A204.1 (cell line): ENCODE results near the gene LYST.
"Not testable (repeated sequence)": the region's sequence is repeated elsewhere in the genome, so short reads cannot be mapped to it uniquely, and the experiment has no call there.

Source experiments
- FAIRE-seq: peaks from 2 replicates; lab custom pipeline; 2012; peaks lifted over from hg19 to GRCh38; lab: Jason Lieb, UNC

Gene LYST

DNA sequence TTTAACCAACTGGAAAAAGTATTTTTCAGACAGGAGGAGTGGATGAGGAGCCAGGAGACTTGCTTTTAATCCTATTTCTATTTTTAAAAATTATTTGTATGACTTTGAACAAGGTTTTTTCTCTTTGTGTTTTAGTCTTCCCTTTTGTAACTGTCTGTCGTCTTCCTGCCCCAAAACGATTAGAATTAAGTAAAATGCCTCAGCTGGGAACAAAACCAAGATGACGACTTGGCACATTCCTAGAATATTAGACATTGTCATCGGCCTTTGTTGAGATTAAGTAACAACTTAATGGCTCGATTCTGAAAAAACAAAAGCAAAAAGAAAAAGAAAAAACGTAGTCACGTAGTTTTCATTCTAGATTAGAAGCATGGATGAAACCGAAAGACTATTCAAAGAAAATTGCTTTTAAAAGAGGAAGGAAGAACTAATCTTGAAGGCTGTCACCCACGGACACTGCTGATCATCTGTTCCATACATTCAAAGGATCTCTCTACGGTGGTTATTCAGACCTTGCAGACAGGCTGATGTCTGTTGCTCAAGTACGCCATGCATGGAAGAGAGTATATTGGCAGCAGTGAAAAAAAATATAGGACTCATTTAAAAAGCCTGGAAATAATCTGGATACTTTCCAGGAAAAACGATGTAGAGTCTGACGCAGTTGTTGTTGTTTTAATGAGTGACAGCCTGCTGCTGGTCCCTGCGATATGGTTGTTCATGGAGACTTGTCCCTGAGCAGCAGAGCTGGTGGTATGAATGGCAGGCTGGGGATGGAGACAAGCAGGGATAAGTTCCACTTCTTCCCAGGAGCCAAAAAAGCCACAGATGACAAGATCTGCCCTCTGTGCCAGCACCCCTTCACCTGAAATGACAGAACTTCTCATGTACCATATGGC lies 234.0 kb downstream of the LYST start:
- no peak for FAIRE-seq

DNA sequence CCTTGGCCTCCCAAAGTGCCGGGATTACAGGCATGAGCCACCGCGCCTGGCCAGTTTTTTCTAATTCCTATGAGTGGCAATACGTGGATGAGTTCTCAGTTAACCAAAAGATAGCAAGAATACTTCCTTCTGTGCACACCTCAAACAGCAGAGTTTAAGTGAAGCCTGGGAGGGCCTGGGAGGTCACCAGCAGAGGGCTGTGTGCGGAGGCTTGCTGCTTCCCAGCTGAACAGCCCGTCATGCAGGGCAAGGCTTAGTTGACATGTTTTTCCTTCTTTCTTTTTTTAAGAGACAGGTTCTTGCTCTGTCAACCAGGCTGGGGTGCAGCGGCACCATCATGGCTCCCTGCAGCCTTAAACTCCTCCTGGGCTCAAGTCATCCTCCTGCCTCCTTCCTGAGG lies 234.9 kb downstream of the LYST start:
- no peak for FAIRE-seq

DNA sequence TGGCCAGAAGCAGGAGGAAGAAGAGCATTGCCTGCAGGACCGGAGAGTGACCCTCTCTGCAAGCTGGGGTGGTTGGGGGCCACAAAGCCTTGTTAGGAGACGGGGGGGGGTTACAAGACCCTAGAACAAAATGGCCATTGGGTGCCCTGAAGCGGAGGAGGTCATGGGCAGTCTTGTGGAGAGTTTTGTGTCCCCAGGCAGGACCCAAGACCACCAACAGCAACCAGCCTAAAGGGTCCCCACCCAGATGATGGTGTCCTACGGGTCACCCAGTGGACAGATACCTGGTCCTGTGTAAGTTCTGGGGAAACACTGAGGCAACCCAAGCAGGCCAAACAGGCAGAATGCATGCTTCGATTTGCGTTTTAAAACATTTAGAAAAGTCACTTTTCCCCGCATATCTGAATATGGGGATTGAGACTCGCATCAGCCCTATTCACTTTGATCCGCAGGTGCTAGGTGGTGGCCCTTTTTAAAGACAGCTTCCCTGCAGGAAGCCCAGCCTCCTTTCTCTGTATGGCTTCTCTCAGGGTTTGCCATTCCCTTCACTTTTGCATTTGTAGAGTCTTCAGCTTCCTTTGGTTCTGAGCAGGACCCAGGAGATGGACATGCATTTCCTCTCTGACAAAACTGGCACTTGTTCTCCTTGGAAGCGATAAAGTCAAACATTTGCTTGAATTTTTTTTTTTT lies 238.2 kb downstream of the LYST start:
- no peak for FAIRE-seq

DNA sequence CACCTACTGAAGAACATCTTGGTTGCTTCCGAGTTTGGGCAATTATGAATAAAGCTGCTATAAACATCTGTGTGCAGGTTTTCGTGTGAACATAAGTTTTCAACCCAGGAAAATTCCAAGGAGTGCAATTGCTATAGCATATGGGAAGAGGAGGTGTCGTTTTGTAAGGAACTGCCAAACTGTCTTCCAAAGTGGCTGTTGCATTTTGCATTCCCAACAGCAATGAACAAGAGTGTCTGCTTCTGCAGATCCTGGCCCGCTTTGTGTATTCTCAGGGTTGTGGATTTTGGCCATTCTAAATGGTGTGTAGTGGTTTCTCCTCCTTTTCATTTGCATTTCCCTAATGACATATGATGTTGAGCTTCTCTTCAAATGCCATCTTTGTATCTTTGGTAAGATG lies 240.9 kb downstream of the LYST start:
- FAIRE-seq = no peak

DNA sequence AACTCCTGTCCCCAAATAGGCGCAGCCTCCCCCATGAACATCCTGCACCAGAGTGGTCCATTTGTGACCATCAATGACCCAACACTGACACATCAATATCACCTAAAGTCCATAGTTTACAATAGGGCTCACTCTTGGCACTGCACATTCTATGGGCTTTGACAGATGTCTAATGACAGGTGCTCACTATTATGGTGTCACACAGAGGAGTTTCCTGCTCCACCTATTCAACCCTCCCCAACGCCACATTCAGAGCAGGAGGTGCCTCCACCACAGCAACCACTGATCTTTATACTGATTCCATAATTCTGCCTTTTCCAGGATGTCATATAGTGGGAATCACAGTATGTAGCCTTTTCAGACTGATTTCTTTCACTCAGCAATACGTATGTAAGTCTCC lies 241.4 kb downstream of the LYST start:
- FAIRE-seq = no peak

DNA sequence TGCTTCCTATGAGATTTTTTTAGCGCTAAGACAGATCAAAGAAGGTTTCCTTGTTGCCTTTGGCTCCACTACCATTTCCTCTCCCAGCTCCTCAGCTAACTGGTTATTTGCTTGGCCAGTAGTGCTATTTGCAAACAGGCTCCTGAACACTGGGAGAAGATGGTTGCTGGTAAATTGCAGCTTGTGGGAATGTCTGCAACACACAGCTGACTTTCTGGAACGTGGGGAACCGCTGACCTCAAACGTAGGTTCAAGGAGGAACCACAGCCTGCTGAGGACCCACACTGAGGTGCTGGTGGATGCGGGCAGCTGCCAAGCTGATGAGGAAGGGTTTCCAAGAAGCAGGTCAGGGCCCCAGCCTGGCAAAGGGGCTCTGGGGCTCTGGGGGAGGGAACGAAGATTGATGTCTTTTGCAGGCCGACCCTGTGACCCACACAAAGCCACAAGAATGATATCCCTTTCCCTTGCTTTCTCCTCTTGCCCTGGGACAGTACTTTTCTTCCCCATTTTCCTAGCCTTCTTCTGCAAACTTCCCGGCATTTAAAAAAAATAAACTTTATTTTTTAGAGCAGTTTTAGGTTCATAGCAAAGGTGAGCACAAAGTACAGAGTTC lies 241.9 kb downstream of the LYST start:
- no peak for FAIRE-seq

DNA sequence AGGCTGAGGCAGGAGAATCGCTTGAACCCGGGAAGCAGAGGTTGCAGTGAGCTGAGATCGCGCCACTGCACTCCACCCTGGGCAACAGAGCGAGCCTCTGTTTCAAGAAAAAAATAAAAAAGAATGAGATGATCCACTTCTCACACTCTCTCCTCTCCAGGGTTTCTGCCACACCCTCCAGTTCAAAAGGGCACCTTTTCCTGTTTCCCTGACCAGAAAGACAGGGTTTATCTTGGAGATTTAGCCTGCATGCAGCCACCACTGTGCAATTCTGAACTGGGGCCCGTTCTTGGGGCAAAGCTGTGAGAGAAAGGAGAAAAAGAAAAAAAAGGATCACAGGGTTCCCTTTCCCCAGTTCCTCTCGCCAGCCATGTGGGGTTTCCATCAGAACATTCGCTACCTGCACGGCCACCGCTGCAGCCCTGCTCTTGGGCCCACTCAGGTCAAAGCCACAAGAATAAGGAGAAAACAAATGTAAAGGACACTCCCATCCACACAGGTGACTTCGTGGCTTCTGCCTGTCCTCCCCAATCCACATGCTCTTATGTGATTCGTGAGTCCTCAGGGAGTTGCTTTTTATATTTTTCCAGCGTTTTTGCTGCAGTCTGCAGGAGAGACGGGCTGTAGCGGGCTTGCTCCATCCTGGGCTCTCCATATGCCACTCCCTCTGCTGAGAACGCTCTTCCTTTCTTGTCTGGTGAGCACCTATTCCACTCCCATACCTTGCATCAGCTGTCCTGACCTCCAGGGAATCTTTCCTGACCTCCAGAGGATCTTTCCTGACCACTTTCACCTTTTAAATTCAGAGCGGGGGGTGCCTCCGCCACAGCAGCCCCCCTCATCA lies 243.5 kb downstream of the LYST start:
- FAIRE-seq = no peak

DNA sequence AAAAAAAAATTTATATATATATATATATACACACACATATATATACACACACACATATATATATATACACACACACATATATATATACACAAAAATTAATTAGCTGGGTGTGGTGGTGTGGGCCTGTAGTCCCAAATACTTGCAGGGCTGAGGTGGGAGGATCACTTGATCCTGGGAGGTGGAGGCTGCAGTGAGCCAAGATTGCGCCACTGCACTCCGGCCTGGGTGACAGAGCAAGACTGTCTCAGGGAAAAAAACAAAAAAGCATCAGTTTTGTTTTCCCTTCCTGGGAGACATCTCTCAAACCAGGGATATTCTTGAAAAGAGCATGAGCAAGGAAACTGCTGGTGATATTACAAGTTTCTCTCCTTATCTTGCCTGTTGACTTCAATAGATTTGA lies 247.6 kb downstream of the LYST start:
- not testable (repeated sequence) for FAIRE-seq

DNA sequence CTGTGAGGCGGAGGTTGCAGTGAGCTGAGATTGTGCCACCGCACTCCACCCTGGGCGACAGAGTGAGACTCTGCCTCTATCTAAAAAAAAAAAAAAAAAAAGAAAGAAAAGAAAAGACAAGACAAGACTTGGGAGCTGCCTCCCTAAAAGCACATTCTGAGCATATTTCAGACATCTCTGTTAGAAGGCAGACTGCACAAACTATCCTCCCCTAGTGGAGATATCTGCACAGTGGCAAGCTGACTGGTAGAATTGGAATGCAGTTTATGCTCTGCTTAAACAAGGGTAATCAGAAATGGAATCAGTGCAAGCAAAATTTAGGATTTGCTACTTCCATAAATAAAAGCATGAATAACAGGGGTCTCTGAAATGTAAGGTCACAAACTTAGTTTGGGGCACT lies 248.9 kb downstream of the LYST start:
- FAIRE-seq = no peak

DNA sequence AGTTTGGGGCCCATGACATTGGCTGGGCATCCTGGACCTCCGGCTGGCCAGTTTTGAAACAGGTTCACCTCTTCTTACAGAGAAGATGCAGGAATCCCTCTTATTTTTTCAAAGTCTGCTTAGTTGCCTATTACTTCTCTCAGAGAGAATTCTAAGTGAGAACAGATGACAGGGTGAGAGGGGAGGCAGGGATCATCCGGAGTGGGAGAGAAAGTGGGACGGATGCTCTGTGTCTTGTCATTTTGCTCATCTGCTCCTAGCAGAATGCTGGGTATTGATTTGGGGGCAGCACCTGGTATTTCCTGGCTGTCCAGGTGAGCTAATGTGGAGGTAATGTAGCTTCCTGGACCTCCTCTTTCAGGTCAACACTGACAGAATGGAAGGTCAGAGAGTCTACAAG lies 249.6 kb downstream of the LYST start:
- FAIRE-seq = no peak

DNA sequence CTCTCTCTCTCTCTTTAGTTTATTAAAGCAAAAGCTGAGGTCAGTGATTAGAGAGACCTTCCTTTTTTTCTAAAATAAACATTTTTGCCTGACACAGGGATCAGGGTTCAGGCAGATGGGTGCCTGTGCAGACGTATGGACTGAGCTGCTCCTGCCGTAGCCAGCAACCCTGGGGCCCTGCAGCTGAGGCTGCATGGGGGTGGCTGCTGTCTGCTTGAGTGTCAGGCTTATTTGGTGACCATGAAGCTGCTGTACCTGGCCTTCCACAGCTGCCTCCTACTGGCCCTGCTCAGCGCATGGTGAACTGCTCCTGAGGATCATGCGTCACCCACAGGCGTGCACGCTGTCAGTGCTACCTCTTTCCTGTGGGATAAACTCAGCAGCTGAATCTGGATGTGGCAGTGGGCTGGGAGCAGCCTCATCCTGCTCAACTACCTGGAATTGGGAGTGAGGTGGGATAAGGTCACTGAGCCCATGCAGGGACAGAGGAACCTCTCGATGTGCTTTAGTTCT lies 252.2 kb downstream of the LYST start:
- FAIRE-seq = no peak

DNA sequence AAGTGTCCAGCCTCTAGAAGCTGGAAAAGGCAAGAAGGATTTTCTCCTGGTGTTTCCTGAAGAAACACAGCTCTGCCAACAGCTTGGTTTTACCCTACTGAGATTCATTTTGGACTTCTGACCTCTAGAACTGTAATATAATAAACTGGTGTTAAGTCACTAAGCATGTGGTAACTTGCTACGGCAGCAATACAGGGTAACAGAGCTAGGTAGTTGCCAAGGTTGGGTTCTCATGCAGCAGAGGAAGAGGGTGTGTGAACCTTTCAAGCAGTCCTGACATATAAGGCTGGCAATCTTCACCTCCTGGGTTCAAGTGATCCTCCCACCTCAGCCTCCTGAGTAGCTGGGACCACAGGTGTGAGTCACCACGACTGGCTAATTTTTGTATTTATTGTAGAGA lies 253.1 kb downstream of the LYST start:
- FAIRE-seq = no peak

DNA sequence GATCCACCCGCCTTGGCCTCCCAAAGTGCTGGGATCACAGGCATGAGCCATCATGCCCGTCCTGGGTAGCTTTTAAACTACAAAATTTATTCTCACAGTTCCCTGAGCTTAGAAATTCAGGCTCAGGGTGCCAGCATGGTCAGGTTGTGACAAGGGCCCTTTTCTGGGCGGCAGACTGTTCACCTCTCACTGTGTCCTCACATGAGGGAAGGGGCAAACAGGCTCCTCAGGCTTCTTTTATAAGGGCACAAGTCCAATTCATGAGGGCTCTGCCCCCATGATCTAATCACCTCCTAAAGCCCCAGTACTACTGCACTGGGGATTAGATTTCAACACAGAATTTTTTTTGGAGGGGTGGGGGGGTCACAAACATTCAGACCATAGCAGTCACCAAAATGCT lies 253.9 kb downstream of the LYST start:
- FAIRE-seq = no peak
